HEK293T (cell line): ENCODE results near the gene RASA1.

ENCODE experiments used
- CTCF ChIA-PET: fragments of 350-600 bp; formaldehyde crosslinking; extraction: SDS; loops from one replicate; lab custom pipeline; 2021; ENCODE audit warnings: antibody characterized with exemption, inconsistent platforms; lab: Yijun Ruan, JAX
- POLR2A ChIA-PET: fragments of 350-600 bp; formaldehyde crosslinking; extraction: SDS; loops from one replicate; lab custom pipeline; 2020; ENCODE audit warnings: antibody characterized with exemption, inconsistent platforms; lab: Yijun Ruan, JAX
- DNase-seq: peaks from one replicate; pipeline ENCODE4 v3.0.0; 2012; ENCODE audit warnings: mixed read lengths; ENCODE audit errors: extremely low spot score
- ARNT ChIP-seq: fragments of 450-650 bp; IDR thresholded peaks from 2 replicates; pipeline ENCODE4 v1.6.1; 2017; ENCODE audit warnings: mild to moderate bottlenecking
- BHLHE40 ChIP-seq: fragments of 450-650 bp; IDR thresholded peaks from 2 replicates; pipeline ENCODE4 v1.6.1; 2016; ENCODE audit warnings: mild to moderate bottlenecking, moderate library complexity, borderline replicate concordance
- CTBP1 ChIP-seq: fragments of 450-650 bp; IDR thresholded peaks from 2 replicates; pipeline ENCODE4 v1.6.1; 2016; ENCODE audit warnings: borderline replicate concordance
- ELF4 ChIP-seq: fragments of 450-650 bp; IDR thresholded peaks from 2 replicates; pipeline ENCODE4 v1.6.1; 2017; ENCODE audit warnings: antibody characterized with exemption
- FOXA1 ChIP-seq: fragments of 450-650 bp; IDR thresholded peaks from 2 replicates; pipeline ENCODE4 v1.6.1; 2016; ENCODE audit warnings: mild to moderate bottlenecking
- FOXK2 ChIP-seq: fragments of 450-650 bp; IDR thresholded peaks from 2 replicates; pipeline ENCODE4 v1.6.1; 2016; ENCODE audit warnings: mild to moderate bottlenecking
- FOXM1 ChIP-seq: fragments of 450-650 bp; IDR thresholded peaks from 2 replicates; pipeline ENCODE4 v1.6.1; 2017; ENCODE audit warnings: mild to moderate bottlenecking, borderline replicate concordance
- HDGF ChIP-seq: fragments of 450-650 bp; IDR thresholded peaks from 2 replicates; pipeline ENCODE4 v1.6.1; 2017; ENCODE audit warnings: antibody characterized with exemption, borderline replicate concordance
- L3MBTL2 ChIP-seq: fragments of 450-650 bp; conservative IDR thresholded peaks from 2 replicates; pipeline ENCODE4 v1.6.1; 2016; ENCODE audit warnings: mild to moderate bottlenecking
- LEF1 ChIP-seq: fragments of 450-650 bp; IDR thresholded peaks from 2 replicates; pipeline ENCODE4 v1.6.1; 2017; ENCODE audit warnings: mild to moderate bottlenecking, borderline replicate concordance
- NFRKB ChIP-seq: fragments of 450-650 bp; IDR thresholded peaks from 2 replicates; pipeline ENCODE4 v1.6.1; 2016; ENCODE audit warnings: mild to moderate bottlenecking, moderate library complexity
- PKNOX1 ChIP-seq: fragments of 450-650 bp; IDR thresholded peaks from 2 replicates; pipeline ENCODE4 v1.6.1; 2016
- SP1 ChIP-seq: fragments of 450-650 bp; IDR thresholded peaks from 2 replicates; pipeline ENCODE4 v1.6.1; 2017
- SUZ12 ChIP-seq: fragments of 450-650 bp; IDR thresholded peaks from 2 replicates; pipeline ENCODE4 v1.6.1; 2016; ENCODE audit warnings: mild to moderate bottlenecking
- TARDBP ChIP-seq: fragments of 450-650 bp; IDR thresholded peaks from 2 replicates; pipeline ENCODE4 v1.6.1; 2016
- ZNF384 ChIP-seq: fragments of 450-650 bp; IDR thresholded peaks from 2 replicates; pipeline ENCODE4 v1.6.1; 2016

The RASA1 gene

GRCh38 chr5:87243161-87243844, 24.4 kb upstream of the RASA1 start:
- POLR2A ChIA-PET: interaction anchor here (1.0 kb wide), 1 partner anchor 24 kb away, joined by 4 read pairs; the partner anchor contains the start of gene RASA1
- CTCF ChIA-PET: no interaction called here
- no peak for DNase-seq
- TF ChIP-seq SUZ12 (no peak), HDGF (no peak), LEF1 (no peak), CTBP1 (no peak), PKNOX1 (no peak), FOXM1 (no peak), L3MBTL2 (no peak), BHLHE40 (no peak), TARDBP (no peak), FOXA1 (no peak), ARNT (no peak), SP1 (no peak), ELF4 (no peak), ZNF384 (no peak), NFRKB (no peak), FOXK2 (no peak)

- no peak for DNase-seq
- no peak for TF ChIP-seq FOXK2
- no peak for TF ChIP-seq TARDBP
- POLR2A ChIA-PET: no interaction called here
- CTCF ChIA-PET: no interaction called here
These were observed 22.2 kb upstream of the RASA1 start for GRCh38 chr5:87245451-87245850.

- ChIA-PET CTCF (no interaction called here), POLR2A (no interaction called here)
- no peak for DNase-seq
- TF ChIP-seq L3MBTL2 (no peak), TARDBP (no peak), FOXA1 (no peak)
These were observed 21.6 kb upstream of the RASA1 start for GRCh38 chr5:87246061-87246460.

- TF ChIP-seq FOXK2: no peak
- no peak for TF ChIP-seq TARDBP
- TF ChIP-seq SP1: no peak
- TF ChIP-seq LEF1: no peak
- TF ChIP-seq L3MBTL2: no peak
- no peak for TF ChIP-seq BHLHE40
- no peak for TF ChIP-seq FOXM1
- no peak for TF ChIP-seq HDGF
- TF ChIP-seq PKNOX1: no peak
- TF ChIP-seq ZNF384: no peak
- TF ChIP-seq FOXA1: no peak
- TF ChIP-seq CTBP1: no peak
- no peak for TF ChIP-seq ELF4
- no peak for TF ChIP-seq NFRKB
- TF ChIP-seq ARNT: no peak
- no peak for DNase-seq
- POLR2A ChIA-PET: no interaction called here
- CTCF ChIA-PET: no interaction called here
These were observed 15.4 kb upstream of the RASA1 start for GRCh38 chr5:87252283-87252605.

- TF ChIP-seq PKNOX1: no peak
- no peak for TF ChIP-seq FOXK2
- TF ChIP-seq ZNF384: no peak
- no peak for TF ChIP-seq NFRKB
- TF ChIP-seq SP1: no peak
- no peak for TF ChIP-seq TARDBP
- no peak for DNase-seq
- CTCF ChIA-PET: no interaction called here
- POLR2A ChIA-PET: no interaction called here
These were observed 13.6 kb upstream of the RASA1 start for GRCh38 chr5:87254035-87254434.

GRCh38 chr5:87258507-87258906, 9.2 kb upstream of the RASA1 start:
- TF ChIP-seq CTBP1 (no peak), HDGF (no peak), SP1 (no peak), NFRKB (no peak), BHLHE40 (no peak), FOXM1 (no peak), PKNOX1 (no peak), ARNT (no peak), ZNF384 (no peak), SUZ12 (no peak), L3MBTL2 (no peak), TARDBP (no peak), LEF1 (no peak), FOXK2 (no peak), FOXA1 (no peak)
- ChIA-PET CTCF (interaction anchor here (0.6 to 1.0 kb wide), 2 partner anchors 9 to 1268 kb away, joined by 3 read pairs; partner anchors contain the start of gene RASA1), POLR2A (interaction anchor here (1.2 kb wide), 1 partner anchor 9 kb away, joined by 3 read pairs; the partner anchor contains the start of gene RASA1)
- no peak for DNase-seq
